Suppressor macrophage (primary cell): ENCODE measurements around the gene UBE2Z.

ENCODE experiments used
- DNase-seq, 4 experiments: peaks; one replicate each; pipeline ENCODE4 v3.0.0-alpha.2; 2020 to 2022

The UBE2Z gene

DNA sequence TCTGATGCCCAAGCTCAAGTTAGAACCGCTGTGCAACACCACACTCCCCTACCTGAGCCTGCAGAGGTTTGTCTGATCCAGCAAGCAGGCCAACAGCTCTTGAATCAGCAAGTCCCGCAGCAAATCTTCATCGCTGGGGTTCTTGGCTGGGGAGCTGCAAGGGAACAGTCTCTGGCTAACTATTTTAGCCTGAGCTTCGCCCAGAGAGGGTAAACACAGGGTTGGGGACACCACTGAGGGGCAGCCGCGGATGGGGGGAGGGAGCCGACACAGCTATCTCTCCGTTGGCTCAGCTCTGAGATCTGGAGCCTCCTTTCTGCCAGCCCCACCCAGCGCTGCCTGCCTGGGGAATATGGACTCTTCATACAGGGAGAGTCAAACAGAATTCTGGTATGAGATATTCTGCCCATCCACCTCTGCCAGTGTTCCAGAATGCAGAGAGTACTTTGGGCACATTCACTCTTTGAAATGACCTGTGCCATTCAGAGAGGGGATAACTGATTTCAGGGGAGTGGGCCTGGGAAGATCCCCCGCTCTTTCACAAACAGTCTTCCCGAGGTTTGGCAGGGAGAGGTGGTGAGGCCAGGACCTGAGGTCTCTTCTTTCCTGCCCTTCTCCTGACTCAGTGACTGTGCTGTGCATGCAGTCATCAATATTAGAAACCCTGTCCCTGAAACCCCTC lies 52.8 kb downstream of the UBE2Z start:
- DNase-seq = no peak

DNA sequence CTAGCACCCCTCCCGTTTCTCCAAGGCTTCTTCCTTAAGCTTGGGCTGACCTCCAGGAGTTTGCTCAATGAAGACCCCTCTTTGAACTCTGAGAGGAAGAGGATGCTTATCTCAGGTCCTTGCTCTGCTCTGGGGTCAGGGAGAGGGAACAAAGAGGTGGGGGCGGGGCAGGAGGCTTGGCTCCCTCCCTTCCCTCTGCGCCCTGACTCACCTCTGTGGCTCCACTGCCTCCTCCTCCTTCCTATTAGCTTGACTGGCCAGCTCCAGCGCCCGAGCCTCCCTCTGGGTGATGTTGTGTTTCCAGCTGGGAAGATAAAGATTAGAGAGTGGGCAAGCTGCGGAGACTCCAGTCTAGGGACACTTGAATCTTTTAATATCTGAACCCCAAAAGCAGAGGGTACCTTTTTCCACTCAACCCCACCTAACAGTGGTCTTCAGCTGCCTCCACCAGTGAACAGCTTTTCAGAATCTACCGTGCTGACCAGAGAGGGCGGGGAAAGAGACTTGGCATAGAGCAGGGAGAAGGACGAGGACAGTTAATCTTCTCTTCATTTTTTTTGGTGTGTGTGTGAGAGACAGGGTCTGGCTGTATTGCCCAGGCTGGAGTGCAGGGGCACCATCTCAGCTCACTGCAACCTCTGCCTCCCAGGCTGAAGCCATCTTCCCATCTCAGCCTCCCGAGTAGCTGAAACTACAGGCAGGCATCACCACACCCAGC lies 53.5 kb downstream of the UBE2Z start:
- peak in 1 of 4 experiments; percentile 17 for DNase-seq

DNA sequence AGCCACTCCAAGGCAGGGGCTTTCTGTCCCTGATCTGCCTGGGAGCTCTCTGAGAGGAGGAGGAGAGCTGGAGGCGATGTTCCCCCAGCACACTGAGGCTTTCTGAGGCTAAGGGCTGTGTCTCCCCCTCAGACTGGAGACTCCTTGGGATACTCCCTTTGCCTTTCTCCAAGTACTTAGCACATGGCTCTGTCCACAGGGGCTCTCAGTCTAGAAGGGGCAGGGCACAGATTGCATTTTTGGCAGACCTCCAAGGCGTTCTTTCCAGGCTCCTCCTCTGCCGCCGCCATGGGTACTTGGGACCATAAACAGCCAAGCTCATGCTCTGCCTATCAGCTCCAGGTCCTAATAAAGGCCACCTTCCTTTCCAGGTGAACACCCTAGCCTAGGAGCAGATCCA lies 62.0 kb downstream of the UBE2Z start:
- no peak for DNase-seq

DNA sequence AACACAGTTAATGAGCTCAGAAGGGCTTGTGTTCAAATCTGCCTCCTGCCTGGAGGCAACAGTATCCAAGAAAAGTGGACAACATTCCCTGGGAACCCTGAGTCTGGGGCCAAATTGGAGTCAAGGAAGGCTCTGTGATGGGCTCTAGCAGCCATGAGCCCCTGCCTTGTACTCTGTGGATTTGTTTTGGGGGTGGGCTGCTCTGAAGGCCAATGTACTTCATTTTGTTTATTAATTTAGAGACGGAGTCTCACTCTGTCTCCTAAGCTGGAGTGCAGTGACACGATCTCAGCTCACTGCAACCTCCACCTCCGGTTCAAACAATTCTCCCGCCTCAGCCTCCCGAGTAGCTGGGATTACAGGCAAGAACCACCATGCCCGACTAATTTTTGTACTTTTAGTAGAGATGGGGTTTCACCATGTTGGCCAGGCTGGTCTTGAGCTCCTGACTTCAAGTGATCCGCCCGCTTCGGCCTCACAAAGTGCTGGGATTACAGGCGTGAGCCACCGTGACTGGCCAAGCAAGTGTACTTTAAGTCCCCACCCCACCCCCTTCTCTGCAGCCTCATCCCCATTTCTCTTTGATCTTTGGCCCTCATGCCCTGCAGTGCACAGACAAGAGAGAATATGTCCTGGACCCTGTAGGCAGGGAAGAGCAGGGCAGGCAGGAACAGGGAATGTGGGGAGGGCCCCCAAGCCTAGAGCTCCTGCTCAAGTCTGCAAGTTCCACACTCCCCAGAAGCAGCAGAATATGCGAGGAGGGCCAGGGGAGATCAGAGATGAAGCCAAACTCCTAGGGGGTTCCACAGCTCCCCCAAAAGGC lies 62.9 kb downstream of the UBE2Z start:
- DNase-seq = no peak

DNA sequence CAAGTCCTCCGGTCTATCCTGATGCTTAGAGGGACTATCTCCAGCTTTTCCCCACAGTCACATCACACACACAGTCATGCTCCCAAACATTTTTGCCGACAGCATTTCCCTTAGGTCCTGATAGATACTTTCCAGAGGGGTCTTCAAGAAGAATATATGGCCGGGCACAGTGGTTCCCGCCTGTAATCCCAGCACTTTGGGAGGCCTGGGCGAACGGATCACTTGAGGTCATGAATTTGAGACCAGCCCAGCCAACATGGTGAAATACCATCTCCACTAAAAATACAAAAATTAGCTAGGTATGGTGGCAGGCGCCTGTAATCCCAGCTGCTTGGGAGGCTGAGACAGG lies 64.5 kb downstream of the UBE2Z start:
- DNase-seq = no peak

DNA sequence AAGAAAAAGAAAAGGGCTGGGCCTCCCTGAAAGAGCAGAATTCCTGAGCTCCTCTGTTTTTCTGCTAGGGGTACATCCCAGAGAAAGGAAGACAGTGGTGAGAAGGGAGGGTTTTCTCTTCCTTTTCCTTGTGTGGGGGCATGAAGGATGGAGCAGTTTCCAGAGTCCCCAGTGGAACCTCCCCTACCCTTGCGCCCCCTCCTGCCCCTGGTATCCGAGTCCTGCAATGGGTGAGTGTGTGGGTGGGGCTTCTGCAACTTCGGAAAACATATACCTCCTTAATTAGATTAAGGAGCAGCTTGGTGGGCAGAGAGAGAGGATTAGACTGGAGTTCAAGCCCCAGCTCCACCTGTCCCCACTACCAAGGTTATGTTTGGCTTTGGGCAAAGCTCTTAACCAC lies 65.6 kb downstream of the UBE2Z start:
- DNase-seq = no peak
